Immature natural killer cell (primary cell): Measurements from ENCODE around the gene LMAN2L. TPM values are rescaled to one million over a fixed set of nuclear protein-coding genes. Genes with fewer than 3 reads are reported as not detected.
A peak's percentile ranks its signal among the peaks of the same experiment; 100 is the strongest.
"Not testable (repeated sequence)": the region's sequence is repeated elsewhere in the genome, so short reads cannot be mapped to it uniquely, and the experiment has no call there.

Source experiments
- DNase-seq, 3 donors: peaks; one replicate each; pipeline ENCODE4 v3.0.0; 2022; ENCODE audit warnings: mixed read lengths in 1 of 3
- H3K27ac Mint-ChIP-seq, 6 donors: one replicate each; pipeline ENCODE4 v1.8.0; 2020; ENCODE audit warnings: mixed read lengths in 6 of 6, mild to moderate bottlenecking in 5 of 6, inconsistent platforms in 4 of 6, moderate library complexity in 3 of 6
- H3K27me3 Mint-ChIP-seq, 3 donors: one replicate each; pipeline ENCODE4 v1.8.0; 2020 to 2021; ENCODE audit warnings: low read depth in 3 of 3, mild to moderate bottlenecking in 3 of 3, mixed read lengths in 3 of 3, moderate library complexity in 3 of 3, inconsistent platforms in 1 of 3
- H3K36me3 Mint-ChIP-seq, 3 donors: one replicate each; pipeline ENCODE4 v1.8.0; 2020; ENCODE audit warnings: mixed read lengths in 3 of 3, inconsistent platforms in 2 of 3, mild to moderate bottlenecking in 2 of 3
- H3K4me1 Mint-ChIP-seq, 2 donors: one replicate each; pipeline ENCODE4 v1.8.0; 2020; ENCODE audit warnings: inconsistent platforms in 2 of 2, mild to moderate bottlenecking in 2 of 2, mixed read lengths in 2 of 2, moderate library complexity in 1 of 2
- H3K4me3 Mint-ChIP-seq, 5 donors: one replicate each; pipeline ENCODE4 v1.8.0; 2020; ENCODE audit warnings: mild to moderate bottlenecking in 5 of 5, mixed read lengths in 5 of 5, inconsistent platforms in 3 of 5, moderate library complexity in 3 of 5
- H3K9me3 Mint-ChIP-seq, 6 donors: one replicate each; pipeline ENCODE4 v1.8.0; 2020; ENCODE audit warnings: mild to moderate bottlenecking in 6 of 6, mixed read lengths in 6 of 6, inconsistent platforms in 4 of 6, moderate library complexity in 3 of 6
- polyA plus RNA-seq, 3 donors: library from polyadenylated mRNA; unstranded; fragments of 300-500 nt; fragmentation: Illumina TruSeq; gene quantifications; one replicate each; pipeline ENCODE4 v1.2.3, GENCODE V29; 2021

LMAN2L gene
- polyA plus RNA-seq, 3 donors from 2014 or later, result 15.8 to 39.3 (median 23.5) TPM

DNA sequence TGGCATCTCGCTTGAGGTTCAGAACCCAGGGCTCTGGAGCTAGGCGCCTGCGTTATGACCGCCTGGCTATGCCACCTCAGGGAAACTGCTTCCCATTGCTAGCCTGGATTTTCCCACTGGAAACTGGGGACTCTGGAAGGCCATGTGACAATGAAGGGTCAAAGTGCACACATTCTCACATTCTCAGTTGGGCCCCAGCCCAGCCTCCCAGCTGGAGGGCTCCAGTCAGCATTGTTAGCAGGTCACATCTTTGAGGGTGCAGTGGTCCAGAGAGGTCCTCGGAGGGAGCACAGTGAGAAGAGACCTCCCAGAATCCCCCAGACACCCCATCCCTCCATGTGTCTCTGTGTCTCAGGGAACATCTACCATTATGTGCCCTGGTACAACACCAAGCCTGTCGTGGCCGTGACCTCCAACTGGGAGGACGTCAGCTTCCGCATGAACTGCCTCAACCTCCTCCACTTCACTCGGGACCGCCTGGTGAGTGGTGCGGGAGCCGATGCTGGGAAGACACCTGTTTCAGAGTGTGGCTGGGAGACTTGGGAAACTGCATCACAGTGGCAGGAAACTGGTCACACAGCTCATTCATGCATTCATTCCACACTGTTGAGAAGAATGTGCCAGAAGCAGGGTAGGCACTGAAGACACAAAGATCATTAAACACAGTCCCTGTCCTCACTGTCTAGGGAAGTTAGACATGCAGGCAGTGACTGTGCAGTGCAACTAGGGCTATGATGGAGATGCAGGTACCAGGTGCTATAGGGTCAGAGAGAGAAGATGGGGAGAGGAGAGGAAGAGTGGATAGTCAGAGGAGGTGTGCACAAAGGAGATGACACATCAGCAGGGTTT is 55.7 kb downstream of the LMAN2L start:
- no peak for DNase-seq
- Mint-ChIP-seq H3K36me3 (no peaks in the 10 kb centered on the region), H3K9me3 (no peaks in the 10 kb centered on the region), H3K4me3 (no peak overlapping the region), H3K27me3 (peaks cover 2 to 4% (median 4%) of the 10 kb centered on the region in 3 donors), H3K27ac (no peak overlapping the region), H3K4me1 (no peaks in the 10 kb centered on the region)

DNA sequence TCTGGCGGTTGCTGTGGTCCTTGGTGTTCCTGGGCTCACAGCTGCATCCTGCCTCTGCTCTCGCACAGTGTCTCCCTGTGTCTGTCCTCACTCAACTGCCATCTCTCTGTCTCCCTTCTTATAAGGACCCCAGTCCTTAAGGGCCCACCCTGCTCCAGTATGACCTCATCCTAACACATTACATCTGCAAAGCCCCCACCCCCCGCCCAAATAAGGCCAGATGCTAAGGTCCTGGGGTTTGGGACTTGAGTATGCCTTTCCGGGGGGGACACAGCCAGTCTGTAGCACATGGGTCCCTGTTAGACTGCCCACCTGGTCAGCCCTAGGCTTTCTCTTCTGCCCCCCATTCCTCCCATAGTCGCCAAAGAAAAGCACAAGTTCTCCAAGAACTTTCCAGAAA is 56.6 kb downstream of the LMAN2L start:
- H3K4me1 Mint-ChIP-seq, result no peaks in the 10 kb centered on the region
- H3K4me3 Mint-ChIP-seq, result no peak overlapping the region
- H3K9me3 Mint-ChIP-seq, result no peaks in the 10 kb centered on the region
- H3K27ac Mint-ChIP-seq, result no peak overlapping the region
- H3K27me3 Mint-ChIP-seq, result peaks cover 2 to 4% (median 4%) of the 10 kb centered on the region in 3 donors
- DNase-seq, result no peak
- no peaks in the 10 kb centered on the region for H3K36me3 Mint-ChIP-seq

DNA sequence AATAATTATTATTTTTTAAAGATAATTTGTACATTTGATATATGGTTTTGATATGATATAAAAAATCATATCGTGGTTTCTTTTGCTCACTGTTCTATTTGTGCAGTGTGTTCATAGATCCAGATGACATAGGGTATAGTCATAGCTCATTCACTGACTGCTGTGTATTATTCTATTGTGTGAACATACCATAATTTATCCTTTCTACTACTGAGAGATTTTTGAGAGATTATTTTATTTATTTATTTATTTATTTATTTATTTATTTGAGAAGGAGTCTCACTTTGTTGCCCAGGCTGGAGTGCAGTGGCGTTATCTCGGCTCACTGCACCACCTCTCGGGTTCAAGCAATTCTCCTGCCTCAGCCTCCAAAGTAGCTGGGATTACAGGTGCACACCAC is 58.3 kb downstream of the LMAN2L start:
- Mint-ChIP-seq H3K4me3 (no peak overlapping the region), H3K9me3 (no peaks in the 10 kb centered on the region), H3K4me1 (no peaks in the 10 kb centered on the region), H3K27me3 (peaks cover 2 to 4% (median 4%) of the 10 kb centered on the region in 3 donors), H3K27ac (no peak overlapping the region), H3K36me3 (no peaks in the 10 kb centered on the region)
- DNase-seq, result no peak

DNA sequence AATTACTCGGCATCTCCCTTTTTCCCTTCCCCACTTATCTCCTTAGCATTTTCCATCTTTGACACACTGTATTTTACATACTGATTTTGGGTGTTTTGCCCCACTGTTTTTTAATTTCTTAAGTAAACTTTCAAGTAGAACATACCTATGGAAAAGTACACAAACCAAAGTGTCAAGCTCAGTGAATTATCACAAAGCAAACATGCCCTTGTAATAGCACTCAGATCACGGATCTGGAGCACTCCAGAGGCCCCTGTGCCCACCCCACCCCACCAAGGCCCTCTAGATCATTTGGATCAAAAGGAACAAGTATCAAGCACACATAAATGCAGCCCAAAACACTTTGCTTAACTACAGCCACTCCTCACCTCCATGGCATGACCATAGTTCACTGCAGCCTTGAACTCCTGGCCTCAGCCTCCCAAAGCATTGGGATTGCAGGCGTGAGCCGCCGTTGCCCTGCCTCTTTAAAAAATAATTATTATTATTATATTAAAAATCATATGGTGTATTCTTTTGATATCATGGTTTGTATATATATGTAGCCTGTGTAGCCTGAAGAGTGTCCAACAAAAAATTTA is 59.2 kb downstream of the LMAN2L start:
- Mint-ChIP-seq H3K27me3 (peaks cover 2 to 4% (median 4%) of the 10 kb centered on the region in 3 donors), H3K36me3 (no peaks in the 10 kb centered on the region), H3K9me3 (no peaks in the 10 kb centered on the region), H3K4me3 (no peak overlapping the region), H3K4me1 (no peaks in the 10 kb centered on the region), H3K27ac (no peak overlapping the region)
- DNase-seq, result no peak

DNA sequence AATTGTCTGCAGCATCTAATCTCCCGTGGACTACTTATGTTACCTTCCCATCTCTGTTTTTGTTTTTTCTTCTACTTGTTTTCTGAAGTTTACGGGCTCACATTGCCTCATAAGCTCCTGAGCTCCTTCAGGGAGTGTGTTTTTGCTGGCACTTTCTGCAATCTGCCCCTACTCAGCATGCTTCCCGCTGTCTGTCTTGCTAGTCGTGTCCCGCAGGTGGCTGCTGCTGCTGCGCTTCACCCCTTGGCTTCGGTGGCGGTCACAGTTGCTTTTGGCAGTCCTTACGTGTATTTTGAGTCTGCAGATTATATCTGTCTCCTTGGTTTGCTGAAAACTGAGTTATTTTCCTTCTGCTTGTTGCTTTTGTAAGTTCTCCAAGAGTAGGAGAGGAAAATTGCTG is 60.0 kb downstream of the LMAN2L start:
- Mint-ChIP-seq H3K36me3 (no peaks in the 10 kb centered on the region), H3K27ac (no peak overlapping the region), H3K4me3 (no peak overlapping the region), H3K9me3 (no peaks in the 10 kb centered on the region), H3K4me1 (no peaks in the 10 kb centered on the region), H3K27me3 (peaks cover 2 to 4% (median 4%) of the 10 kb centered on the region in 3 donors)
- no peak for DNase-seq

DNA sequence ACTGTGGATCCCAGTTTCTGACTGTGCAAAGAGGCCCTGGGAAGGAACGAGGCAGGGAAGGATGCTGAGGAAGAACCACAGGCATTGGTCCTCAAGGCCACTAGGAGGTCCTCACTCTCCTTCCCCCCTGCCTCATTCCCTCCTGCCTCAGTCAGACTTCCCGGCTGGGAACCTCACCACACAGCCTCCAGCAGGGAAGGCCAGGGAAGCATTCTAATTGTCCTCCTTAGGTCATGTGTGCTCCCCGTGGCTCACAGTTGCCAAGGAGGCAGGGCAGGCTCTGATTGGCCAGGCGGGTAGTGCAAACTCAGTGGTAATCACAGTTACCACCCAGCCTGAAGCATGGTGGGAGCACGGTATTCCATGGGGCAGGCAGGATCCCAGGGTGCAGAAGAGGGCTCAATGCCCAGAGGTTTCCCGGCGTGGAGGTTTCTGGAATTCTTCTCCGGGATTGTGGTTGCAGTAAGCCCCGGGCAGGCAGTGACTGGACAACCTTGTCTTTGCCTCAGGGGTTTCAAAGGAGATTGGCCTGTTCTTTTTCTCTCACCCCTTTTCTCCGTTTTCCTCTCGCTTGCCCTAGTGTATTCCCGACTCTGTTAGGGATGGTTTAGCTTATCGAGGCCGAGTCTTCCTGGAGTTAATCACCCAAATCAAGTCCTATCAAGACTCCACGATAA is 70.2 kb downstream of the LMAN2L start:
- Mint-ChIP-seq H3K27ac (no peak overlapping the region), H3K36me3 (no peaks in the 10 kb centered on the region), H3K9me3 (no peaks in the 10 kb centered on the region), H3K27me3 (peaks cover 0 to 2% (median 0%) of the 10 kb centered on the region in 3 donors), H3K4me3 (no peak overlapping the region), H3K4me1 (no peaks in the 10 kb centered on the region)
- DNase-seq, result no peak

DNA sequence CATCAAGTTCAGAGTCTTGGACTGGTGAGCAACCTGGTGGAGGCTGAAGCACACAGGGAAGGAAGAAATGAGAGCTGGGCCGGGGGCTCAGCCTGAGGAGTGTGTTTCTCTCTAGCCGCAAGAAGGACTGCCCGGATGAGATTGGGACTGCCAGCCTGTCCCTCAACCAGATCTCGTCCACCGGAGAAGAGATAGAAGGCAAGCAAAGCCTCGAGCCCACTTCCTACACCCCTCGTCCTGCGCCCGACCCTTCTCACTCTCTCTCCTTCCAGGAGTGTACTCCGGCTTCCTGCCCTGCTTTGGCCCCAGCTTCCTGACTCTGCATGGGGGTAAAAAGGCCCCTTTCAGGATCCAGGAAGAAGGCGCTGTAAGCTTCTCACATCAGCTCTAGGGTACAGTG is 71.1 kb downstream of the LMAN2L start:
- H3K36me3 Mint-ChIP-seq, result no peaks in the 10 kb centered on the region
- H3K27ac Mint-ChIP-seq, result peak overlapping the region in 1 of 6 donors; percentile 50
- H3K4me1 Mint-ChIP-seq, result no peaks in the 10 kb centered on the region
- H3K27me3 Mint-ChIP-seq, result peaks cover 0 to 1% (median under 1%) of the 10 kb centered on the region in 3 donors
- DNase-seq, result no peak
- H3K4me3 Mint-ChIP-seq, result no peak overlapping the region
- no peaks in the 10 kb centered on the region for H3K9me3 Mint-ChIP-seq

DNA sequence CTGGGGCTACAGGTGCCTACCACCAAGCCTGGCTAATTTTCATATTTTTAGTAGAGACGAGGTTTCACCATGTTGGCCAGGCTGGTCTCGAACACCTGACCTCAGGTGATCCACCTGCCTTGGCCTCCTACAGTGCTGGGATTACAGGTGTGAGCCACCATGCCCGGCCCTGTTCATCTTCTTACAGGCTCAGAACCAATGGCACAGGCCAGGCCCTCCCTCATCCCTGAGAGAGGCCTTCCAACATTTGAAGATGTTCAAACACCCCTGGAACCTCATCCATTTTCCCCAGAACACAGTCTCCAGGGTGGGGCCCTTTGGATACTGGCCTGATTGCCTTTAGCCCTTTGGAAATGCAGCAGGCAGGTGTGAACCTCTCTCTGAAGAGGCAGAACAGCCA is 74.1 kb downstream of the LMAN2L start:
- H3K36me3 Mint-ChIP-seq, H3K9me3 Mint-ChIP-seq, H3K27me3 Mint-ChIP-seq, H3K4me1 Mint-ChIP-seq, DNase-seq, H3K4me3 Mint-ChIP-seq, H3K27ac Mint-ChIP-seq: not testable (repeated sequence)

DNA sequence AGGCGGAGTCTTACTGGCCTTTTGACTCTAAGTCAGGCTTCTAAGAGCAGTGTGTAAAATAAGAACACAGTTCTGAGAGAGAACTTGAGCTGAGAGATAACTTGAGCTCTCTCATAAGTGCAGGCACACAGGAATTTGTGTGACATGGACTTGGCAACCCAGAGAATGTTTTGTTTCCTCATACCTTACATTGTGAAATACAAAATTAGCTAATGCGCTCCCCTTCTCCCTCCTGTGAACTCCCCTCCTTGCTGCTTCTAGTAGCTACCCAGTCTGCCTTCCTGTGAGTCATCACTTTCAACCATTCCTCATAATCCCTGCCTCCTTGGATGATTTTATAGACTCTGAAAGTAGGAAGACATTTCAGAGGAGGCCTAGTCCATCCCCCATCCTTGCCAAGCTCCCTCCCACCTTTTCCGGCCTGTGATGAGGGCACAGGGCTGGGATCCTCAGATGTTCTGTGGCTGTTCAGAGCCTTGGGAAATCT is 74.7 kb downstream of the LMAN2L start:
- no peak for DNase-seq
- no peaks in the 10 kb centered on the region for H3K36me3 Mint-ChIP-seq
- no peak overlapping the region for H3K4me3 Mint-ChIP-seq
- H3K27me3 Mint-ChIP-seq, result peaks cover 0 to 1% (median 0%) of the 10 kb centered on the region in 3 donors
- no peaks in the 10 kb centered on the region for H3K4me1 Mint-ChIP-seq
- no peak overlapping the region for H3K27ac Mint-ChIP-seq
- no peaks in the 10 kb centered on the region for H3K9me3 Mint-ChIP-seq

DNA sequence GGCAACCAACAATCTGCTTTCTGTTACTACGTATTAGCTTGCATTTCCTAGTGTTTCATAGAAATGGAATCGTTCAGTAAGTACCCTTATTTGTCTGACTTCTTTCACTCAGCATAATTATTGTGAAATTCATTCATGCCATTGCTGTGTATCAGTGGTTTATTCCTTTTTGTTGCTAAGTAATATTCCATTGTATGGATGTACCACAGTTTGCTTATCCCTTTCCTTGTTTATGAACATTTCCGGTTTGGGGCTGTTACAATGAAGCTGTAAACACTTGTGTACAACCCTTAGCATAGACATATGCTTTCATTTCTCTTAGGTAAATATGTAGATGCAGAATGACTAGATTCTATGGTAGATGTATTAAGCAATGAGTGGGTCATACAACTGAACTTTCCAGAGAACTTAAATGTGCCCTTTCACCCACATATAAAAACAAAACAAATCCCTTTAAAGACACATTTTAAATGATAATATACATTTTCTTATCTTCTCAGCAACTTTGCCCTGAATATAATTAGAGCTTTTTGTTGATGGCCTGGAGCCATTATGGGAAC is 75.4 kb downstream of the LMAN2L start:
- Mint-ChIP-seq H3K9me3 (no peaks in the 10 kb centered on the region), H3K27ac (no peak overlapping the region)

DNA sequence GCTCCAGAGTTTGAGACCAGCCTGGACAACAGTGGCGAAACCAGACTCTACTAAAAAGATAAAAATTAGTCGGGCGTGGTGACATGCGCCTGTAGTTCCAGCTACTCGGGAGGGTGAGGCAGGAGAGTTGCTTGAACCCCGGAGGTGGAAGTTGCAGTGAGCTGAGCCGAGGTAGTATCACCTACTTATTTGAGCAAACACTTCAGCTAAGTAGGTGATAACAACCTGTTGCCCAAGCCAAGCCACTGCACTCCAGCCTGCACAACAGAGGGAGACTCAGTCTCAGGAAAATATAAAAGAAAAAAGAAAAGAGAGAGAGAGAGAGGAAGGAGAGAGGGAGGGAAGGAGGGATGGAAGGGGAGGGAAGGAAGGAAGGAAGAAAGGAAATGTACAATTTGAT is 76.0 kb downstream of the LMAN2L start:
- no peak for DNase-seq
- no peak overlapping the region for H3K27ac Mint-ChIP-seq
- H3K9me3 Mint-ChIP-seq, result no peaks in the 10 kb centered on the region
- H3K4me3 Mint-ChIP-seq, result no peak overlapping the region
- no peaks in the 10 kb centered on the region for H3K36me3 Mint-ChIP-seq
- H3K27me3 Mint-ChIP-seq, result peaks cover 0 to 2% (median 1%) of the 10 kb centered on the region in 3 donors
- H3K4me1 Mint-ChIP-seq, result no peaks in the 10 kb centered on the region

More for the DNA sequence above, 75.4 kb downstream of the LMAN2L start:
- no peak for DNase-seq
- H3K4me3 Mint-ChIP-seq, result no peak overlapping the region
- peaks cover 0 to 1% (median 0%) of the 10 kb centered on the region in 3 donors for H3K27me3 Mint-ChIP-seq
- H3K36me3 Mint-ChIP-seq, result no peaks in the 10 kb centered on the region
- H3K4me1 Mint-ChIP-seq, result no peaks in the 10 kb centered on the region

DNA sequence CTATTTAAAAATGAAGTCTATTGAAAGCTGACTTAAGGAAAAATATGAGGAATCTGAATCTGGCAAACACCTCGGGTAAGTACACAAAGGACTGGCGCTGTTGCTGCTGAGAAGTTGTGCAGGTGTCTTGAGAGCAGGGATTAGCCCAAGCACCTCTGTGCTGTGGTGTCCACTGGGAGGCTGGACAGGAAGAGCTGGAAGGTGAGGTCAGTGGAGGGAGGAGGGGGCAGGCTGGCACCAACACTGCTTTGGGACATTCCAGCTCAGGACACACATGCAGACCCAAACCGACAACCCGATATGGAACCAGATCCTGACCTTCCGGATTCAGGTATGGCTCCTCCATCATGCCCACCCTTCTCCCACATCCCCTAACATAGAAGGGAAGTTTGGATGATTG is 76.7 kb downstream of the LMAN2L start:
- Mint-ChIP-seq H3K9me3 (no peaks in the 10 kb centered on the region), H3K4me3 (no peak overlapping the region), H3K27ac (no peak overlapping the region), H3K27me3 (peaks cover 0 to 2% (median 1%) of the 10 kb centered on the region in 3 donors), H3K4me1 (no peaks in the 10 kb centered on the region), H3K36me3 (no peaks in the 10 kb centered on the region)
- no peak for DNase-seq

DNA sequence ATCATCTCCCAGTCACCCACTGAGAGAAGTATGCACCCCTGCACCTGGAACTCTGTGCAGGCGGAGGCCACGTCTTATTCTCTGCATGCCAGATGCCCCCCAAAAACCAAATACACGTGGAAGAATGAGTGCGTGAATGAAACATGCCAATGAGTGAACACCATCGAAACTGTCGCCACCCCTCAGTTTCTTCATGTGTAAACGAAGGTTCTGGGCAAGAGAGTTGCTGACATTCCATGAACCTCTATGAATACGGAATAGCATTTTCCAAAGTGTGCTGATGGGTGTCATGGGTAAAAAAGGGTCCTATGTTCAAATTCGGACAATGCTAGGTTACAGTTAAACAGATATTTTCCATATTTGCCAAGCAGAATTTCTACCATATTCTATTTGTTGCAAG is 77.5 kb downstream of the LMAN2L start:
- DNase-seq, result no peak
- H3K9me3 Mint-ChIP-seq, result no peaks in the 10 kb centered on the region
- H3K27me3 Mint-ChIP-seq, result peaks cover 0 to 2% (median 1%) of the 10 kb centered on the region in 3 donors
- no peaks in the 10 kb centered on the region for H3K4me1 Mint-ChIP-seq
- no peak overlapping the region for H3K27ac Mint-ChIP-seq
- no peak overlapping the region for H3K4me3 Mint-ChIP-seq
- no peaks in the 10 kb centered on the region for H3K36me3 Mint-ChIP-seq

DNA sequence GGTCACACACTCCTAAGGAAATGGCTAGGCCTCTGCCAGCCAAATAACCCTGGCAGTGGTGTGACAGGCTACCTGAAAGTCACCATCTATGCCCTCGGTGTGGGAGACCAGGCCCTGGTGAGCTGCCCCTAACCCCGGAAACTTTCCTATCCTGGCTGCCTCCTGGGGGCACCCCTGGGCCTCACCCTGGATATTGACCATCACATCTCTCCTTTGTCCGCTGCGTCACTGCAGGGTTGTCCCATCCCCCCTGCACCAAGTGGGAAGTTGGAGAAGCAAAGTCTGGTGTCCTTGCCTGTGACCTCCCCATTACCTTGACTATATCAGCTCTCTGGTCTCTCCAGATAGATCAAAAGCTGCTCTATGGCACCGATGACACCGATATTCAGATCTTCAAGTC is 78.5 kb downstream of the LMAN2L start:
- Mint-ChIP-seq H3K27me3 (peaks cover 0 to 2% (median 1%) of the 10 kb centered on the region in 3 donors), H3K4me3 (no peak overlapping the region), H3K27ac (no peak overlapping the region), H3K36me3 (no peaks in the 10 kb centered on the region), H3K9me3 (no peaks in the 10 kb centered on the region), H3K4me1 (no peaks in the 10 kb centered on the region)
- DNase-seq, result no peak
